Endothelial cell of umbilical vein (primary cell): Measurements from ENCODE around the gene SEMA3A. TPM values are rescaled to one million over a fixed set of nuclear protein-coding genes. Genes with fewer than 3 reads are reported as not detected.
"Not testable (repeated sequence)": the region's sequence is repeated elsewhere in the genome, so short reads cannot be mapped to it uniquely, and the experiment has no call there.

Experiments used
- BruUV-seq: library from RNA; stranded (reverse); fragments of 400-500 nt; replicated peaks from 2 replicates; lab custom pipeline; 2021; lab: Mats Ljungman, UMichigan
- CTCF ChIA-PET: fragments of 300-600, 350-600 bp; sonication (Branson Sonifier 250); formaldehyde crosslinking; loops from one replicate; lab custom pipeline; 2021; ENCODE audit warnings: antibody characterized with exemption, inconsistent platforms; lab: Charles Lee
- POLR2A ChIA-PET: fragments of 300-600, 350-600 bp; sonication (Branson Sonifier 250); formaldehyde crosslinking; loops from one replicate; lab custom pipeline; 2021; ENCODE audit warnings: antibody characterized with exemption, inconsistent platforms; lab: Charles Lee
- DNase-seq: peaks from one replicate; pipeline ENCODE4 v3.0.0-alpha.2; 2011; ENCODE audit warnings: low read depth, low spot score
- FAIRE-seq: peaks from 2 replicates; lab custom pipeline; 2011; peaks lifted over from hg19 to GRCh38; lab: Jason Lieb, UNC
- H2AFZ ChIP-seq: 2 replicates; pipeline ENCODE4 v1.6.0; 2012; ENCODE audit warnings: low read depth, low read length, control low read depth, inconsistent platforms
- H3K27ac ChIP-seq: 2 replicates; pipeline ENCODE4 v1.5.1; 2011; ENCODE audit warnings: low read depth, mild to moderate bottlenecking, control low read depth, low read length, moderate library complexity; ENCODE audit not compliant: insufficient read depth
- H3K27me3 ChIP-seq, 2 experiments: 2 replicates each; pipeline versions ENCODE4 v1.6.0 to v1.6.1; 2011; ENCODE audit warnings: low read length in 2 of 2, mixed read lengths in 1 of 2; ENCODE audit not compliant: control insufficient read depth in 2 of 2, insufficient read depth in 2 of 2
- H3K36me3 ChIP-seq, 2 experiments: 2 replicates in 1 of 2; 3 replicates in 1 of 2; pipeline ENCODE4 v1.5.1; 2011; ENCODE audit warnings: low read length in 2 of 2, mild to moderate bottlenecking in 1 of 2, moderate library complexity in 1 of 2; ENCODE audit not compliant: control insufficient read depth in 2 of 2, insufficient read depth in 2 of 2; ENCODE audit errors: extremely low read depth in 1 of 2
- H3K4me1 ChIP-seq: 3 replicates; pipeline ENCODE4 v1.5.1; 2011; ENCODE audit warnings: mild to moderate bottlenecking, low read length; ENCODE audit not compliant: control insufficient read depth, insufficient read depth; ENCODE audit errors: extremely low read depth
- H3K4me2 ChIP-seq: 2 replicates; pipeline ENCODE4 v1.6.1; 2011; ENCODE audit warnings: low read length, control low read depth, mixed read lengths; ENCODE audit not compliant: insufficient read depth
- H3K4me3 ChIP-seq, 3 experiments: fragments of 200-600 bp in 1 of 3; sonication (generic), shearing (Covaris generic) in 1 of 3; replicated peaks in 1 of 3; 2 replicates each; pipeline ENCODE4 v1.5.1; 2011 to 2016; ENCODE audit warnings: control low read depth in 3 of 3, low read length in 3 of 3, mild to moderate bottlenecking in 2 of 3, inconsistent platforms in 1 of 3, low read depth in 1 of 3, moderate library complexity in 1 of 3; ENCODE audit not compliant: insufficient read depth in 1 of 3
- H3K79me2 ChIP-seq: 2 replicates; pipeline ENCODE4 v1.6.0; 2012; ENCODE audit warnings: low read length, inconsistent platforms; ENCODE audit not compliant: control insufficient read depth, insufficient read depth
- H3K9ac ChIP-seq: replicated peaks from 2 replicates; pipeline ENCODE3; 2011; ENCODE audit warnings: low read length, control low read depth; ENCODE audit not compliant: insufficient read depth; ENCODE audit errors: extremely low read depth
- H3K9me1 ChIP-seq: replicated peaks from 3 replicates; pipeline ENCODE4 v1.6.0; 2011; ENCODE audit warnings: mild to moderate bottlenecking, low read length; ENCODE audit not compliant: control insufficient read depth, insufficient read depth; ENCODE audit errors: extremely low read depth
- H3K9me3 ChIP-seq: replicated peaks from 2 replicates; pipeline ENCODE4 v1.5.1; 2012; ENCODE audit warnings: low read length, inconsistent platforms; ENCODE audit not compliant: control insufficient read depth, insufficient read depth
- H4K20me1 ChIP-seq: replicated peaks from 2 replicates; pipeline ENCODE3; 2011; ENCODE audit warnings: mild to moderate bottlenecking, low read length; ENCODE audit not compliant: control insufficient read depth, insufficient read depth; ENCODE audit errors: extremely low read depth
- CTCF ChIP-seq, 2 donors: IDR thresholded peaks; 1 replicate in 1 of 2; 2 replicates in 1 of 2; pipeline ENCODE4 v1.5.1; 2011; ENCODE audit warnings: low read length in 2 of 2, mild to moderate bottlenecking in 2 of 2, moderate library complexity in 2 of 2, control low read depth in 1 of 2, inconsistent platforms in 1 of 2, low read depth in 1 of 2; ENCODE audit not compliant: insufficient read depth in 1 of 2; ENCODE audit errors: extremely low read depth in 1 of 2
- EZH2 ChIP-seq: IDR thresholded peaks from 2 replicates; pipeline ENCODE4 v1.6.1; 2012; ENCODE audit warnings: borderline replicate concordance, low read depth, mild to moderate bottlenecking, moderate library complexity, low read length, inconsistent platforms; ENCODE audit not compliant: severe bottlenecking
- FOS ChIP-seq: IDR thresholded peaks from 2 replicates; pipeline ENCODE4 v1.6.1; 2011; ENCODE audit warnings: mild to moderate bottlenecking, low read length, moderate library complexity, borderline replicate concordance; ENCODE audit not compliant: insufficient read depth
- GATA2 ChIP-seq: IDR thresholded peaks from 2 replicates; pipeline ENCODE4 v1.7.0; 2011; ENCODE audit warnings: low read depth, mild to moderate bottlenecking, moderate library complexity, mixed read lengths, low read length; ENCODE audit not compliant: insufficient read length, insufficient read depth
- JUN ChIP-seq: IDR thresholded peaks from 2 replicates; pipeline ENCODE4 v1.6.1; 2011; ENCODE audit warnings: borderline replicate concordance, low read depth; ENCODE audit not compliant: insufficient read length, insufficient read depth
- MAX ChIP-seq: IDR thresholded peaks from 2 replicates; pipeline ENCODE4 v1.6.1; 2011; ENCODE audit not compliant: insufficient read depth, insufficient read length
- MYC ChIP-seq: IDR thresholded peaks from one replicate; pipeline ENCODE4 v1.6.1; 2011; ENCODE audit warnings: mild to moderate bottlenecking, low read depth, low read length
- POLR2A ChIP-seq: IDR thresholded peaks from 2 replicates; pipeline ENCODE4 v1.6.1; 2012; ENCODE audit warnings: low read depth, mild to moderate bottlenecking, control low read depth, low read length
- POLR2AphosphoS5 ChIP-seq: IDR thresholded peaks from 2 replicates; pipeline ENCODE4 v1.6.1; 2012; ENCODE audit warnings: low read depth, mild to moderate bottlenecking, control low read depth, low read length, moderate library complexity; ENCODE audit not compliant: insufficient read depth
- dilution Hi-C: fragments of 300-500 bp; cut with MboI; formaldehyde crosslinking; loops from one replicate; pipeline ENCODE4 v1.15.0; 2019; ENCODE audit warnings: low sequenced_read_pairs; ENCODE audit not compliant: extremely low pct_ligation_motif_present
- intact Hi-C: fragments of 100-400 bp; cut with micrococcal nuclease; formaldehyde crosslinking; loops from one replicate; pipeline ENCODE4 v1.10.0; 2022
- polyA plus RNA-seq, 4 experiments: library from polyadenylated mRNA; depleted of rRNA in 3 of 4; stranded (reverse) in 3 of 4; unstranded in 1 of 4; fragments of >200 nt; gene quantifications; 2 replicates each; pipeline versions ENCODE4 v1.2.1 to v1.2.3, GENCODE V29; 2011 to 2012; ENCODE audit warnings: missing spikeins in 1 of 4
- total RNA-seq: library from RNA; stranded (reverse); gene quantifications from 2 replicates; pipeline ENCODE4 v1.2.3, GENCODE V29; 2021

SEMA3A gene
- total and polyA plus RNA-seq, 2 donors (not counting 3 experiments of a cell fraction or from before 2014, with no cell fraction given), result 0.68 to 1.2 TPM

- no peaks in the 10 kb centered on the region for H4K20me1 ChIP-seq
- no peak overlapping the region for H3K27ac ChIP-seq
- dilution Hi-C loops, result no loop called here
- no peak overlapping the region for H3K4me3 ChIP-seq
- H2AFZ ChIP-seq, result no peak overlapping the region
- H3K9ac ChIP-seq, result no peak overlapping the region
- intact Hi-C loops, result no loop called here
- H3K9me3 ChIP-seq, result no peaks in the 10 kb centered on the region
- H3K4me2 ChIP-seq, result no peak overlapping the region
- no peak for FAIRE-seq
- no peaks in the 10 kb centered on the region for H3K9me1 ChIP-seq
- ChIA-PET CTCF (no interaction called here), POLR2A (interaction anchor here (0.6 kb wide), 1 partner anchor 1576 kb away, joined by 3 read pairs; no protein-coding TSS in a partner anchor)
- DNase-seq, result no peak
- H3K27me3 ChIP-seq, result no peaks in the 10 kb centered on the region
- TF ChIP-seq MYC, result no peak
- no peak for TF ChIP-seq MAX
- no peak for TF ChIP-seq EZH2
- TF ChIP-seq JUN, result no peak
- TF ChIP-seq POLR2A, result no peak
- no peak for TF ChIP-seq CTCF (IDR thresholded peaks at IDR 0.05; ENCODE audit: extremely low read depth in 1 of 2, insufficient read depth in 1 of 2, low read depth in 1 of 2, low read length in 2 of 2)
- TF ChIP-seq GATA2, result no peak
- no peak for TF ChIP-seq FOS
- no peak for TF ChIP-seq POLR2AphosphoS5
- BruUV-seq, result no TSS peak
- no peaks in the 10 kb centered on the region for H3K79me2 ChIP-seq
- H3K36me3 ChIP-seq, result no peaks in the 10 kb centered on the region
- peaks cover 20% of the 10 kb centered on the region for H3K4me1 ChIP-seq
These were observed 138.5 kb downstream of the SEMA3A start for GRCh38 chr7:84055904-84056605.

- H4K20me1 ChIP-seq, H3K27ac ChIP-seq, H3K9me3 ChIP-seq, H3K79me2 ChIP-seq, H3K4me3 ChIP-seq, H3K9me1 ChIP-seq, H3K36me3 ChIP-seq, FAIRE-seq, H3K4me2 ChIP-seq, CTCF ChIA-PET, BruUV-seq, H2AFZ ChIP-seq, intact Hi-C loops, H3K27me3 ChIP-seq, DNase-seq, dilution Hi-C loops, H3K9ac ChIP-seq, POLR2A ChIA-PET: not testable (repeated sequence)
- peaks cover 12% of the 10 kb centered on the region for H3K4me1 ChIP-seq
These were observed 139.4 kb downstream of the SEMA3A start for GRCh38 chr7:84055199-84055598.
